ENCODE data around the gene PPP2R2D.

Gene PPP2R2D

DNA sequence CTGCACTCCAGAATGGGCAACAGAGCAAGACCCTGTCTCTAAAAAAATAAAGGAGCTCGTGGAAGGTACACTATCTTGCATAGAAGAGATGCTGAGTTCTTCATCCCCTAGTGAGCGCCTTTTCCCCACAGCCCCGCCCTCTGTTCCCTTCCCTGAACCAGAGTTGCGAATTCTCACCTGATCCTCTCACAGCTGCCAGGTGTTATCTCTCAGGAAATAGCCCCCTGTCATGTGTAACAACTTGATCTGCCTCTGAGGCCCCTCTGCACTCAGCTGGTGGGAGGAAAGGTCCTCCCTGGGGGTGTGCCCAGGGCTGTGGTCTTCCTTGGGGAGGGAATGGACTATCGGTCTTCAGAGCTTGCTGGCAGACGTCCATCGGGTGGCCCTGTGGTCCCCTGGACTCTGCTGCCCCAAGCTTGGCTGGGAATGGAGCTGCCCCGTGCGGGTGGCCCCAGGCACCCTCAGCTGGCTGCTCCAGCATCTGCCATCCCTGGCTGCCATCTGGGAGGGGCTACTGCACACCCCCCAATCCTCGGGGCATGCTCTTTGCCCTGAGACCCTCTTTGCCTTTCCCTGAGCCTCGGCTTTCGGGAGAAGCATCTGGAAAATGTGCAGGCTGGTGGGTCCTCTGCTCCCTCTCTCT lies 102.6 kb downstream of the PPP2R2D start:
- no peak for DNase-seq

DNA sequence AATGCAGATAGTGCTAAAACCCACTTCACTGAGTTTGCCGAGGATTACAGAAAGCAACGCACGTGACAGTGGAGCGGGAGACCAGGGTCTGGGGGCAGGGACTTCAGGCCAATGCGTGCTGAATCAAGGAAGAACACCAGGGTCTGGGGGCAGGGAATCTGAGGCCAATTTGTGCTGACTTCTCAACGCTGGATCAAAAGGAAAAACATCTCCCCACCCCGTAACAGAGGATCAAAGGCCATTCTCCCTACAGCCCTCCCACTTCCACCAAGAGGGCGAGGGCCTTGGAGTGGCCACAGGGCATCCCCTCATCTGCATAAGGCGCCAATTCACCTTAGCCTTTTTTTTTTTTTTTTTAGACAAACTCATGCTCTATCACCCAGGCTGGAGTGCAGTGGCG lies 103.2 kb downstream of the PPP2R2D start:
- DNase-seq: no peak

DNA sequence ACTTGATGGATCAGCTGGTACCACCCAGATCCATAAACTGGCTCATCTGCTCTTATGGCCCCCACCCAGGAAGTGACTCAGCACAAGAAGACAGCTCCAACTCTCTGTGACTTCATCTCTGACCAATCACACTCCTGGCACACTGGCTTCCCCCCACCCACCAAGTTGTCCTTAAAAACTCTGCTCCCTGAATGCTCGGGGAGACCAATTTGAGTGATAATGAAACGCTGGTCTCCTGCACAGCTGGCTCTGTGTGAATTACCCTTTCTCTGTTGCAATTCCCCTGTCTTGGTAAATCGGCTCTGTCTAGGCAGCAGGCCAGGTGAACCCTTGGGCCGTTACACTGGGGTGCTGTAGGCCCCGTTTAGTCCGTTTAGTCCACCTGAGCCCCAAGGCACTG lies 104.3 kb downstream of the PPP2R2D start:
- DNase-seq: no peak

DNA sequence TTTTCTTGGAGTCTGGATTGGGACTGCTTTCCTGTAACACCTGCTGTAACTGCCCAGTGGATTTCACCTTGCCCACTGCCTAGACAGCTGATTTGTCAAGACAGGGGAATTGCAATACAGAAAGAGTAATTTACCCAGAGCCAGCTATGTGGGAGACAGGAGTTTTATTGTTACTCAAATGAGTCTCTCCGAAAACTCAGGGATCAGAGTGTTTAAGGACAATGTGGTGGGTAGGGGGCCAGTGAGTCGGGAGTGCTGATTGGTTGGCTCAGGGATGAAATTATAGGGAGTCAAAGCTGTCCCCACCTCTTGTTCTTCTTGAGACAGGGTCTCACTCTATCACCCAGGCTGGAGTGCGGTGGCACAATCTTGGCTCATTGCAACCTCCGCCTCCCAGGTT lies 106.2 kb downstream of the PPP2R2D start:
- no peak for DNase-seq

DNA sequence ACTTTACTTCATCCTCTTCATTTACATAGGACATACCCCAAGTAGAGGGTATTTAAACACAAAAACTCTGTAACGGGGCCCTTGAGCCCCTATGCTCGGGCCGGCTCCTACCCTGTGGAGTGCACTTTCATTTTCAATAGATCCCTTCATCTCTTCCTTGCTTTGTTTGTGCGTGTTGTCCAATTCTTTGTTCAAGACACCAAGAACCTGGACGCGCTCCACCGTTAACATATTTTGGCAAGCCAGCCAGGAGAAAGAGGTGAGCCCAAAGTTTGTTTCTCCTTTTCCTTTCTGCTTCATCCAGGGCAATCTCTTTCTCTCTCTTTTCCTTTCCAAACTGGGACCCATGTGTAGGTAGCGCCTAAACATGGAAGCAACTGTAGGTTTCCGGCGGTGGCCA lies 106.9 kb downstream of the PPP2R2D start:
- no peak for DNase-seq

All from NCI-H1417 (cell line).